K562 (cell line): ENCODE measurements around the gene NES. TPM values are rescaled to one million over a fixed set of nuclear protein-coding genes. Genes with fewer than 3 reads are reported as not detected.

ENCODE experiments used
- ATAC-seq: fragments of 200-7000 bp; cut with Tn5 transposase; 3 replicates; pipeline ENCODE4 v1.9.1; 2020; ENCODE audit warnings: moderate library complexity
- BruUV-seq: library from RNA; stranded (reverse); fragments of 400-500 nt; replicated peaks from 2 replicates; lab custom pipeline; 2021; lab: Mats Ljungman, UMichigan
- CTCF ChIA-PET: fragments of 300-600 bp; formaldehyde crosslinking; extraction: SDS; loops from one replicate; lab custom pipeline; 2021; ENCODE audit warnings: low intra/inter-chr PET ratio; lab: Yijun Ruan, JAX
- POLR2A ChIA-PET: fragments of 300-600, 350-650 bp; sonication (Branson Sonifier 250); formaldehyde crosslinking; extraction: SDS; loops from one replicate; lab custom pipeline; 2021; ENCODE audit warnings: antibody characterized with exemption, inconsistent platforms; lab: Yijun Ruan, JAX
- DNase-seq, 4 experiments: peaks; one replicate each; pipeline versions ENCODE4 v3.0.0 to v3.0.0-alpha.2; 2011 to 2018; ENCODE audit warnings: low spot score in 3 of 4, mixed read lengths in 3 of 4; ENCODE audit errors: extremely low read depth in 1 of 4
- FAIRE-seq: peaks from 2 replicates; lab custom pipeline; 2011; peaks lifted over from hg19 to GRCh38; lab: Jason Lieb, UNC
- H2AFZ ChIP-seq: 2 replicates; pipeline ENCODE4 v1.6.0; 2011; ENCODE audit warnings: low read depth, low read length, control low read depth, inconsistent platforms
- H3K27ac ChIP-seq: fragments of 200-600 bp; 3 replicates; pipeline ENCODE4 v1.8.0; 2011; ENCODE audit warnings: low read depth, mild to moderate bottlenecking, control low read depth, inconsistent platforms, low read length, moderate library complexity, mixed read lengths; ENCODE audit errors: extremely low read depth
- H3K27me3 ChIP-seq, 2 experiments: fragments of 300-600 bp in 1 of 2; 2 replicates in 1 of 2; 3 replicates in 1 of 2; pipeline versions ENCODE4 v1.6.0 to v1.8.0; 2011; ENCODE audit warnings: inconsistent platforms in 2 of 2, low read length in 2 of 2, mild to moderate bottlenecking in 1 of 2, mixed read lengths in 1 of 2, moderate library complexity in 1 of 2; ENCODE audit not compliant: control insufficient read depth in 2 of 2, insufficient read depth in 2 of 2
- H3K36me3 ChIP-seq: fragments of 300-600 bp; 3 replicates; pipeline ENCODE4 v1.8.0; 2011; ENCODE audit warnings: mild to moderate bottlenecking, low read length, inconsistent platforms; ENCODE audit not compliant: control insufficient read depth, insufficient read depth
- H3K4me1 ChIP-seq, 2 experiments: fragments of 200-600 bp in 1 of 2; replicated peaks in 1 of 2; 2 replicates in 1 of 2; 3 replicates in 1 of 2; pipeline versions ENCODE4 v1.5.1 to v1.8.0; 2011; ENCODE audit warnings: inconsistent platforms in 2 of 2, low read length in 2 of 2, mild to moderate bottlenecking in 1 of 2, mixed read lengths in 1 of 2, moderate library complexity in 1 of 2; ENCODE audit not compliant: control insufficient read depth in 2 of 2, insufficient read depth in 2 of 2
- H3K4me2 ChIP-seq: 2 replicates; pipeline ENCODE4 v1.6.1; 2011; ENCODE audit warnings: low read length, control low read depth, inconsistent platforms, mixed read lengths; ENCODE audit not compliant: insufficient read depth
- H3K4me3 ChIP-seq: fragments of 200-600 bp; sonication (generic), shearing (Covaris generic); 2 replicates; pipeline ENCODE4 v1.5.1; 2016; ENCODE audit warnings: control low read depth, inconsistent platforms
- H3K79me2 ChIP-seq: fragments of 200-600 bp; 3 replicates; pipeline ENCODE4 v1.8.0; 2011; ENCODE audit warnings: low read length, inconsistent platforms; ENCODE audit not compliant: control insufficient read depth, insufficient read depth
- H3K9ac ChIP-seq, 2 experiments: 2 replicates each; pipeline versions ENCODE4 v1.6.0 to v1.6.1; 2011; ENCODE audit warnings: low read depth in 2 of 2, low read length in 2 of 2, control low read depth in 1 of 2, inconsistent platforms in 1 of 2, mild to moderate bottlenecking in 1 of 2, mixed read lengths in 1 of 2; ENCODE audit not compliant: insufficient read depth in 1 of 2
- H3K9me1 ChIP-seq: one replicate; pipeline ENCODE4 v1.6.0; 2011; ENCODE audit warnings: inconsistent platforms, mild to moderate bottlenecking, low read length, moderate library complexity; ENCODE audit not compliant: control insufficient read depth, insufficient read depth
- H3K9me3 ChIP-seq: replicated peaks from 2 replicates; pipeline ENCODE4 v1.5.1; 2011; ENCODE audit warnings: low read depth, low read length, inconsistent platforms; ENCODE audit not compliant: control insufficient read depth, insufficient read depth
- H4K20me1 ChIP-seq: replicated peaks from 2 replicates; pipeline ENCODE4 v1.6.1; 2011; ENCODE audit warnings: low read length, inconsistent platforms, mixed read lengths; ENCODE audit not compliant: control insufficient read depth, insufficient read depth
- ARID1B ChIP-seq: fragments of 450-650 bp; IDR thresholded peaks from 2 replicates; pipeline ENCODE4 v1.6.1; 2016; ENCODE audit warnings: antibody characterized with exemption, mild to moderate bottlenecking, inconsistent platforms
- BRD9 ChIP-seq: fragments of 450-650 bp; IDR thresholded peaks from 2 replicates; pipeline ENCODE4 v1.6.1; 2018; ENCODE audit warnings: low read depth; ENCODE audit not compliant: partially characterized antibody
- KDM1A ChIP-seq, 2 experiments: fragments of 450-650 bp; IDR thresholded peaks; 2 replicates each; pipeline ENCODE4 v1.6.1; 2016; ENCODE audit warnings: mild to moderate bottlenecking in 2 of 2
- MEF2A ChIP-seq: IDR thresholded peaks from 2 replicates; pipeline ENCODE4 v1.6.1; 2011; ENCODE audit warnings: low read depth, mild to moderate bottlenecking, low read length, moderate library complexity; ENCODE audit not compliant: control insufficient read depth
- NFE2L1 ChIP-seq: fragments of 450-650 bp; IDR thresholded peaks from 2 replicates; pipeline ENCODE4 v1.6.1; 2016; ENCODE audit warnings: missing genetic modification characterization, low read depth, mild to moderate bottlenecking, missing compliant biosample characterization, moderate library complexity, borderline replicate concordance
- RBBP5 ChIP-seq: fragments of 200-600 bp; sonication (generic); IDR thresholded peaks from 2 replicates; pipeline ENCODE4 v1.6.1; 2012; ENCODE audit warnings: borderline replicate concordance, mild to moderate bottlenecking, low read length, control low read depth, inconsistent platforms; ENCODE audit not compliant: insufficient read depth, poor library complexity, severe bottlenecking
- U2AF1 ChIP-seq: fragments of 200-400 bp; formaldehyde crosslinking; optimal IDR thresholded peaks from 2 replicates; pipeline ENCODE3; 2017; ENCODE audit warnings: mild to moderate bottlenecking, low read depth, low read length, moderate library complexity
- ZKSCAN3 ChIP-seq: fragments of 250-450 bp; sonication (Bioruptor Pico); IDR thresholded peaks from 2 replicates; pipeline ENCODE4 v1.4.0; 2020
- ZKSCAN8 ChIP-seq: fragments of 200-800 bp; sonication (Bioruptor generic); IDR thresholded peaks from 2 replicates; pipeline ENCODE4 v1.6.1; 2016; ENCODE audit warnings: missing genetic modification characterization, missing compliant biosample characterization
- ZNF217 ChIP-seq: sonication (generic); formaldehyde crosslinking; IDR thresholded peaks from 2 replicates; pipeline ENCODE4 v1.8.0; 2022; ENCODE audit warnings: mild to moderate bottlenecking, missing genetic modification reagents
- ZNF586 ChIP-seq: fragments of 450-650 bp; formaldehyde crosslinking; conservative IDR thresholded peaks from 2 replicates; pipeline ENCODE4 v1.4.0; 2020; ENCODE audit warnings: mild to moderate bottlenecking, moderate library complexity
- ZNF780A ChIP-seq: fragments of 250-450 bp; sonication (Bioruptor Pico); IDR thresholded peaks from 2 replicates; pipeline ENCODE4 v1.5.0; 2021; ENCODE audit warnings: mild to moderate bottlenecking
- WGBS: fragments of 100-300 bp; shearing (Covaris generic); methylation state at CpG from one replicate; pipeline ENCODE4 v1.1.6; 2016; ENCODE audit warnings: low coverage, mixed read lengths; ENCODE audit not compliant: insufficient coverage; ENCODE audit errors: missing lambda C conversion rate; 5-methylcytosine and 5-hydroxymethylcytosine counted together
- in situ Hi-C: fragments of 300-500 bp; cut with MboI; formaldehyde crosslinking; loops from 4 replicates; pipeline ENCODE4 v1.15.0; 2018; ENCODE audit warnings: inconsistent platforms, mixed read lengths
- intact Hi-C: fragments of 100-400 bp; cut with micrococcal nuclease; formaldehyde crosslinking; loops from 2 replicates; pipeline ENCODE4 v1.14.2; 2022
- polyA plus RNA-seq, 8 experiments: library from polyadenylated mRNA; depleted of rRNA in 4 of 8; stranded (reverse) in 5 of 8; unstranded in 3 of 8; fragments of >200 nt; fragmentation: Nextera tagmentation in 2 of 8; fragmentation: Illumina TruSeq in 1 of 8; extraction: Ambion mirVana in 2 of 8; extraction: Trizol in 1 of 8; gene quantifications; 2 replicates each; pipeline versions ENCODE4 v1.2.1 to v1.2.3, GENCODE V29; 2011 to 2014; ENCODE audit warnings: inconsistent platforms in 1 of 8, missing spikeins in 1 of 8
- total RNA-seq, 7 experiments: library from RNA; depleted of rRNA in 6 of 7; stranded (reverse); fragments of >200 nt in 6 of 7; fragmentation: Illumina TruSeq in 2 of 7; extraction: Trizol in 2 of 7; gene quantifications; 2 replicates each; pipeline versions ENCODE4 v1.2.1 to v1.2.3, GENCODE V29; 2011 to 2021; ENCODE audit warnings: low replicate concordance in 1 of 7
- TF ChIP-seq, protein P1 (sequence below): fragments of 250-450 bp; sonication (Bioruptor Pico); IDR thresholded peaks from 2 replicates; pipeline ENCODE4 v1.8.0; 2022; ENCODE audit warnings: inconsistent platforms, mild to moderate bottlenecking, moderate library complexity, borderline replicate concordance

Gene NES
- total and polyA plus RNA-seq, 9 of the 15 experiments (the other 6 are each of a cell fraction or from before 2014, with no cell fraction given), result 0.10 to 8.6 (median 4.2) TPM

DNA sequence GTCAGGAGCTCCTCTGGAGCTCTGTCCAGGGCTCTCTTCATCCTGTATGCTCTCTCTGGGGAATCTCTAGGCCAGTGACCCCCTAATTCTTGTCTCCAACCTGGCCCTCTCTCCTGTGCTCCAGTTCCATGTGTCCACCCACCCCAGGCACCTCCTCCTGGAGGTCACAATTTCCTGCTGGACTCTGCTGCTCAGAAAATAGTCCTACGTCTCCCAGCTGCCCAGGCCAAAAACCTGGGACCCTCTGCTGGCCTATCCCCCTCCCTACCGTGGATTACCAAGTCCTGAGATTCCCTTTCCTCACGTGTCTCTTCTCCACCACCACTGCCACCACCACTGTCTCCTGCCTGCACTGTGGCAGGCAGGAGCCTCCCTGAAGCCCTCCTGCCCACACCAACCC is 11.7 kb downstream of the NES start:
- no peak for DNase-seq
- H3K9ac ChIP-seq, result 0 out of 4 replicates have a peak overlapping the region, but pooled peaks of 1 of the 2 experiments have one; percentile 31
- BruUV-seq, result no TSS peak
- no peak overlapping the region for H2AFZ ChIP-seq
- H3K27me3 ChIP-seq, result no peaks in the 10 kb centered on the region
- no peak for FAIRE-seq
- intact Hi-C loops (no loop called here), in situ Hi-C loops (no loop called here)
- no peaks in the 10 kb centered on the region for H3K9me1 ChIP-seq
- H3K4me2 ChIP-seq, result no peak overlapping the region
- peaks cover 19% of the 10 kb centered on the region for H3K79me2 ChIP-seq
- WGBS, result 81% methylated on average over 3 of the region's 3 CpGs
- H3K4me1 ChIP-seq, result peaks cover 45 to 81% of the 10 kb centered on the region in 2 experiments
- H4K20me1 ChIP-seq, result no peaks in the 10 kb centered on the region
- no peaks in the 10 kb centered on the region for H3K9me3 ChIP-seq
- TF ChIP-seq ZKSCAN3 (CRISPR knock-in tag), result no peak
- TF ChIP-seq NFE2L1 (tag), result no peak
- H3K4me3 ChIP-seq, result no peak overlapping the region
- H3K27ac ChIP-seq, result no peak overlapping the region
- no peaks in the 10 kb centered on the region for H3K36me3 ChIP-seq
- ChIA-PET POLR2A (interaction anchor here (0.7 to 2.3 kb wide), 4 partner anchors 11 to 63 kb away, joined by 3 to 10 read pairs (median 3); partner anchors contain the start of genes ISG20L2, METTL25B and NES), CTCF (interaction anchor here (0.6 kb wide), 1 partner anchor 24 kb away, joined by 3 read pairs; no protein-coding TSS in a partner anchor)
- no peak for ATAC-seq

DNA sequence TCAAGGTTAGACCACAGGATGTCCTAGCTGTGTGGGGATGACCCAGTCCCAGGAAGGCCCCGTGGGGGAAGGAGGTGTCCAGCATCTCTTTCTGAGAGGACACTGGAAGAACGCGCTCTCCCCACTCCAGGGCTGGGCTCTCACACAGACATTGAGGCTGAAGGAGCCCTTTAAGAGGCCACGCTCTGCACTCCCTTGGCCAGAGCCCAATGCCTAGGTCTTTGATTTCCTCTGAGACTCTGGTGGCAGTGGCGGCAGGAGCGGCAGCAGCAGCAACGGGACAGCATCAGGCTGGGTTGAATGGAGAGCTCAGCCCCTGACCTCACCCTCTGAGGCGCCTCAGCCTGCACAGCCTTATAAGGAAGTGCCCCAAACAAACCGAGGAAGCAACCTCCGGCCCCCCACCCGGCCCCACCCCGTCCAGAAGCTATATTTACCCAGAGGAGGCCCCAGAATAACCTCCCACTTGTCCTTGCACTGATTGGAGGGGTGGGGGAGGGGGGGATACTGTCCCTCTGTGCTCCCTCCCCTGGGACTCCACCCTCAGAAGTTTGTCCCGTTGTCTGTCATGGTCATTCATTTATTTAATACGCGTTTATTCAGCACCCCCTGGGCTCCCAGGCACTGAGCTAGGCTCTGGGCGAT is 12.3 kb downstream of the NES start:
- ATAC-seq (no peak), DNase-seq (peak in 2 of 4 experiments; percentile 54 to 57), FAIRE-seq (no peak)
- intact Hi-C loops, result no loop called here
- ChIA-PET POLR2A (interaction anchor here (0.7 to 2.3 kb wide), 5 partner anchors 12 to 102 kb away, joined by 3 to 10 read pairs (median 3); partner anchors contain the start of genes ISG20L2, METTL25B, NES and PRCC), CTCF (no interaction called here)
- Histone ChIP-seq H3K9me3 (no peaks in the 10 kb centered on the region), H3K36me3 (peaks cover 4% of the 10 kb centered on the region; the same call in 1 of the 3 replicates), H3K4me2 (no peak overlapping the region), H2AFZ (0 out of 2 replicates have a peak overlapping the region, but pooled peaks have one; percentile 7), H3K4me3 (no peak overlapping the region), H3K27ac (peak overlapping the region; percentile 16; the same call in 1 of the 3 replicates), H4K20me1 (no peaks in the 10 kb centered on the region), H3K4me1 (peaks cover 45 to 76% of the 10 kb centered on the region in 2 experiments), H3K79me2 (peaks cover 24% of the 10 kb centered on the region), H3K27me3 (no peaks in the 10 kb centered on the region), H3K9me1 (no peaks in the 10 kb centered on the region), H3K9ac (peak overlapping the region in 1 of 2 experiments; percentile 72; a peak in 2 of 4 replicates)
- no TSS peak for BruUV-seq
- in situ Hi-C loops, result no loop called here
- 49% methylated on average over 16 of the region's 16 CpGs for WGBS
- TF ChIP-seq, protein P1, sequence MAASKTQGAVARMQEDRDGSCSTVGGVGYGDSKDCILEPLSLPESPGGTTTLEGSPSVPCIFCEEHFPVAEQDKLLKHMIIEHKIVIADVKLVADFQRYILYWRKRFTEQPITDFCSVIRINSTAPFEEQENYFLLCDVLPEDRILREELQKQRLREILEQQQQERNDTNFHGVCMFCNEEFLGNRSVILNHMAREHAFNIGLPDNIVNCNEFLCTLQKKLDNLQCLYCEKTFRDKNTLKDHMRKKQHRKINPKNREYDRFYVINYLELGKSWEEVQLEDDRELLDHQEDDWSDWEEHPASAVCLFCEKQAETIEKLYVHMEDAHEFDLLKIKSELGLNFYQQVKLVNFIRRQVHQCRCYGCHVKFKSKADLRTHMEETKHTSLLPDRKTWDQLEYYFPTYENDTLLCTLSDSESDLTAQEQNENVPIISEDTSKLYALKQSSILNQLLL (CRISPR knock-in tag), result no peak
- TF ChIP-seq ARID1B (no peak), ZNF586 (CRISPR knock-in tag) (no peak), U2AF1 (no peak), ZKSCAN8 (CRISPR knock-in tag) (no peak), ZNF217 (CRISPR knock-in tag) (no peak), ZNF780A (CRISPR knock-in tag) (no peak), KDM1A (IDR thresholded peaks at IDR 0.05) (peak; percentile 91), RBBP5 (peak; percentile 29), BRD9 (no peak), MEF2A (peak; percentile 66)
